Keratinocyte (primary cell): ENCODE data around the gene RAB11FIP2.

ENCODE experiments used
- CTCF ChIP-seq, 3 experiments: IDR thresholded peaks in 1 of 3; conservative IDR thresholded peaks in 1 of 3; optimal IDR thresholded peaks in 1 of 3; 2 replicates in 2 of 3; 3 replicates in 1 of 3; pipeline versions ENCODE3 to v1.5.1; 2011; ENCODE audit warnings: low read length in 3 of 3, mild to moderate bottlenecking in 3 of 3, moderate library complexity in 2 of 3, control low read depth in 1 of 3, inconsistent platforms in 1 of 3; ENCODE audit not compliant: insufficient read depth in 2 of 3; ENCODE audit errors: extremely low read depth in 1 of 3
- EZH2 ChIP-seq: IDR thresholded peaks from one replicate; pipeline ENCODE4 v1.6.1; 2012; ENCODE audit warnings: inconsistent platforms, mild to moderate bottlenecking, low read length, moderate library complexity

- no peak for TF ChIP-seq CTCF (optimal IDR thresholded peaks at IDR 0.05 in 1 of 3, IDR thresholded peaks at IDR 0.05 in 1 of 3, conservative IDR thresholded peaks at IDR 0.05 in 1 of 3; ENCODE audit: extremely low read depth in 1 of 3, insufficient read depth in 2 of 3, low read length in 3 of 3)
- no peak for TF ChIP-seq EZH2
Measured at GRCh38 chr10:117972168-117972837, 74.4 kb downstream of the RAB11FIP2 start.
